ENCODE measurements around the gene RXRA. TPM values are rescaled to one million over a fixed set of nuclear protein-coding genes. Genes with fewer than 3 reads are reported as not detected.

Gene RXRA
- total RNA-seq, 1 donor from 2014 or later: 33.4 TPM

DNA sequence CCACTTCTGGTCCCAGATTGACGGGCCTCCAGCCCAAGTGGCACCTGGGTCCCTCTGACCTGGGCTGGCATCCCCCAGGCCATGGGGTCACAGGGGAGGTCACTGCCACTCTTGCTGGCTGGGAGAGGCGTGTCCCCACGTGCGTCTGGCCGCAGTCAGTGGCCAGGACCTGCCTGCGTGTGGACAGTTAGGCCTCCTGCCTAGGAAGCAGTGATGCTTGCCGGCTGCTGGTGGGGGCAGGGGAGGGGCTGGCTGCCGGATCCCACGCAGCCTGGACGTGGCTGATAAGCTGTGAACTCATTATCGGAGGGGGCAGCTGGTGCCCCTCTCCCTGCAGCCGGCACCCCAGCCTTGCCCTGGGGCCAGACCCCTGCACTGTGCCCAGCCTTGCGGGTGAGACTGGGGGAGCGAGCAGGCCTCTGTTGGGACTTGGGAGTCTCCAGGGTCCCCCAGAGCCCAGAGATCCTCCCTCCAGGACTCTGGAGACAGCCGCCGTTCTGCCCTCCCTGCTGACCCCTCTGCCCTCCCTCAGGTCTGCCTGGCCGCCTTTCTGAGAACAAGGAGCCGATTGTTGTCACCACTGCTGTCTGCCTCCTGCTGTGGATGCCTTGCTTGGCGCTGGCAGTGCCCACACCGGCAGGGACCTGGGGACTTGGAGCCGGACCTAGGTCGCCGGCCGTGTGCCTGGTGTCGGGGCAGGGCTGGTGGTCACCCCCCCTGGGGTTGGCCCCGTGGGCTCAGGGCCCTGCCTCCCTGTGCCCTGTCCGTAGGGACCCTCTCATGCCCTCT is 12.3 kb downstream of the RXRA start:
- peaks cover 11% of the 10 kb centered on the region for H3K4me1 ChIP-seq (ENCODE audit: insufficient read depth, low read length)
- TF ChIP-seq EZH2 (IDR thresholded peaks at IDR 0.05; ENCODE audit: insufficient read depth, low read length): no peak
- TF ChIP-seq, protein P1, sequence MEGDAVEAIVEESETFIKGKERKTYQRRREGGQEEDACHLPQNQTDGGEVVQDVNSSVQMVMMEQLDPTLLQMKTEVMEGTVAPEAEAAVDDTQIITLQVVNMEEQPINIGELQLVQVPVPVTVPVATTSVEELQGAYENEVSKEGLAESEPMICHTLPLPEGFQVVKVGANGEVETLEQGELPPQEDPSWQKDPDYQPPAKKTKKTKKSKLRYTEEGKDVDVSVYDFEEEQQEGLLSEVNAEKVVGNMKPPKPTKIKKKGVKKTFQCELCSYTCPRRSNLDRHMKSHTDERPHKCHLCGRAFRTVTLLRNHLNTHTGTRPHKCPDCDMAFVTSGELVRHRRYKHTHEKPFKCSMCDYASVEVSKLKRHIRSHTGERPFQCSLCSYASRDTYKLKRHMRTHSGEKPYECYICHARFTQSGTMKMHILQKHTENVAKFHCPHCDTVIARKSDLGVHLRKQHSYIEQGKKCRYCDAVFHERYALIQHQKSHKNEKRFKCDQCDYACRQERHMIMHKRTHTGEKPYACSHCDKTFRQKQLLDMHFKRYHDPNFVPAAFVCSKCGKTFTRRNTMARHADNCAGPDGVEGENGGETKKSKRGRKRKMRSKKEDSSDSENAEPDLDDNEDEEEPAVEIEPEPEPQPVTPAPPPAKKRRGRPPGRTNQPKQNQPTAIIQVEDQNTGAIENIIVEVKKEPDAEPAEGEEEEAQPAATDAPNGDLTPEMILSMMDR (IDR thresholded peaks at IDR 0.05; ENCODE audit: insufficient read depth, low read depth, low read length): no peak
- H3K4me2 ChIP-seq (ENCODE audit: low read length): no peak overlapping the region
- Mint-ChIP-seq H3K27me3 (ENCODE audit: low read depth, unreplicated experiment) (no peaks in the 10 kb centered on the region), H3K27ac (ENCODE audit: unreplicated experiment) (no peak overlapping the region), H3K4me1 (ENCODE audit: low read depth, unreplicated experiment) (peaks cover 19% of the 10 kb centered on the region), H3K9me3 (ENCODE audit: unreplicated experiment) (no peaks in the 10 kb centered on the region), H3K4me3 (ENCODE audit: unreplicated experiment) (no peak overlapping the region), H3K36me3 (ENCODE audit: low read depth, unreplicated experiment) (no peaks in the 10 kb centered on the region)
- FAIRE-seq: no peak
- peaks cover 99% of the 10 kb centered on the region for H3K79me2 ChIP-seq (ENCODE audit: insufficient read depth, low read length)
- H3K4me3 ChIP-seq (ENCODE audit: insufficient read depth, low read depth, low read length): no peak overlapping the region
- H2AFZ ChIP-seq (ENCODE audit: low read depth, low read length): no peak overlapping the region
- peaks cover 100% of the 10 kb centered on the region for H4K20me1 ChIP-seq (ENCODE audit: insufficient read depth, low read length)
- no peak for DNase-seq (ENCODE audit: low read depth)
- no peak overlapping the region for H3K27ac ChIP-seq (ENCODE audit: low read depth, low read length)
- H3K9ac ChIP-seq (ENCODE audit: low read length): peak overlapping the region; percentile 27
- no peaks in the 10 kb centered on the region for H3K36me3 ChIP-seq (ENCODE audit: insufficient read depth, low read length)
- no peaks in the 10 kb centered on the region for H3K9me3 ChIP-seq (ENCODE audit: insufficient read depth, low read depth, low read length)
- H3K27me3 ChIP-seq (ENCODE audit: insufficient read depth, low read length): no peaks in the 10 kb centered on the region

DNA sequence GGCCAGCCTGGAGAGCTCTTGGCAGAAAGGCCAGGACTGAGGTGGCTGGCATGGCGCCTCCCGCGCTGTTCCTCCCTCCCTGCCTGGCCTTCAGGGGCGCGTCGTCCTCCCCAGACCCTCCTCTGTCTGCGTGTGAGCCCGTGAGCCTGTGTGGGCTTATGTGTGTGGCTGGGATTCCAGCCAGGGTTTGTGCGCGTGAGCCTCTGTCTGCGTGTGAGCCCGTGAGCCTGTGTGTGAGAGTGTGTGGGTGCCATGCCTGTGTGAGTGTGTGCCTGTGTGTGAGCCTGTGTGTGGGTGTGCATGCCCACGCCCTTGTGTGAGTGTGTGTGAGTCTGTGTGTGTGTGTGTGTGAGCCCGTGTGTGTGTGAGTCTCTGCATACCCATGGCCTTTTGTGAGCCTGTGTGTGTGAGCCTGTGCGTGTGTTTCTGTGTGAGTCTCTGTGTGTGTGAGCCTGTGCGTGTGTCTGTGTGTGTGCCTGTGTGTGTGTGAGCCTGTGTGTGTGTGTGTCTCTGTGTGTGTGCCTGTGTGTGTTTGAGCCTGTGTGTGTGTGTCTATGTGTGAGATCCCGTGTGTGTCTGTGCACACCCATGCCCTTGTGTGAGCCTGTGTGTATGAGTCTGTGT is 13.0 kb downstream of the RXRA start:
- no peaks in the 10 kb centered on the region for H3K27me3 ChIP-seq (ENCODE audit: insufficient read depth, low read length)
- H3K36me3 Mint-ChIP-seq (ENCODE audit: low read depth, unreplicated experiment): no peaks in the 10 kb centered on the region
- peaks cover 19% of the 10 kb centered on the region for H3K4me1 Mint-ChIP-seq (ENCODE audit: low read depth, unreplicated experiment)
- no peak overlapping the region for H3K27ac Mint-ChIP-seq (ENCODE audit: unreplicated experiment)
- H4K20me1 ChIP-seq (ENCODE audit: insufficient read depth, low read length): peaks cover 100% of the 10 kb centered on the region
- no peak overlapping the region for H3K27ac ChIP-seq (ENCODE audit: low read depth, low read length)
- H3K9me3 ChIP-seq (ENCODE audit: insufficient read depth, low read depth, low read length): no peaks in the 10 kb centered on the region
- H3K4me1 ChIP-seq (ENCODE audit: insufficient read depth, low read length): peaks cover 14% of the 10 kb centered on the region
- FAIRE-seq (no peak), DNase-seq (ENCODE audit: low read depth) (peak; percentile 51)
- H3K27me3 Mint-ChIP-seq (ENCODE audit: low read depth, unreplicated experiment): no peaks in the 10 kb centered on the region
- no peaks in the 10 kb centered on the region for H3K9me3 Mint-ChIP-seq (ENCODE audit: unreplicated experiment)
- peak overlapping the region; percentile 27 for H3K9ac ChIP-seq (ENCODE audit: low read length)
- no peak overlapping the region for H3K4me3 ChIP-seq (ENCODE audit: insufficient read depth, low read depth, low read length)
- H3K4me3 Mint-ChIP-seq (ENCODE audit: unreplicated experiment): no peak overlapping the region
- no peak overlapping the region for H3K4me2 ChIP-seq (ENCODE audit: low read length)
- no peaks in the 10 kb centered on the region for H3K36me3 ChIP-seq (ENCODE audit: insufficient read depth, low read length)
- H2AFZ ChIP-seq (ENCODE audit: low read depth, low read length): no peak overlapping the region
- H3K79me2 ChIP-seq (ENCODE audit: insufficient read depth, low read length): peaks cover 99% of the 10 kb centered on the region
- TF ChIP-seq EZH2 (IDR thresholded peaks at IDR 0.05; ENCODE audit: insufficient read depth, low read length): no peak
- TF ChIP-seq, protein P1 (IDR thresholded peaks at IDR 0.05; ENCODE audit: insufficient read depth, low read depth, low read length): no peak

All from astrocyte (in vitro differentiated cells and primary cell).